Activated CD4-positive, alpha-beta memory T cell treated with anti-CD3 and anti-CD28 coated beads, Interleukin-2, amount 10 ng/mL, durations not matched to agents 7 days and 5 days (primary cell): ENCODE measurements around the gene ALOX5. TPM values are rescaled to one million over a fixed set of nuclear protein-coding genes. Genes with fewer than 3 reads are reported as not detected.

ENCODE experiments used
- CTCF ChIA-PET: fragments of 350-600 bp; sonication (Branson Sonifier 250); formaldehyde crosslinking; loops from one replicate; lab custom pipeline; 2021; ENCODE audit warnings: antibody characterized with exemption, inconsistent platforms; lab: Charles Lee
- POLR2A ChIA-PET: fragments of 350-600 bp; sonication (Branson Sonifier 250); formaldehyde crosslinking; loops from one replicate; lab custom pipeline; 2021; ENCODE audit warnings: antibody characterized with exemption; lab: Charles Lee
- DNase-seq: peaks from one replicate; pipeline ENCODE4 v3.0.0-alpha.2; 2020
- H3K27ac Mint-ChIP-seq: one replicate; pipeline ENCODE4 v1.8.0; 2021; ENCODE audit warnings: mild to moderate bottlenecking, mixed read lengths
- H3K27me3 Mint-ChIP-seq: one replicate; pipeline ENCODE4 v1.8.0; 2021; ENCODE audit warnings: mixed read lengths
- H3K36me3 Mint-ChIP-seq: one replicate; pipeline ENCODE4 v1.8.0; 2021; ENCODE audit warnings: low read depth, mixed read lengths
- H3K4me1 Mint-ChIP-seq: one replicate; pipeline ENCODE4 v1.8.0; 2021; ENCODE audit warnings: mixed read lengths
- H3K4me3 Mint-ChIP-seq: one replicate; pipeline ENCODE4 v1.8.0; 2021; ENCODE audit warnings: mild to moderate bottlenecking, mixed read lengths
- H3K9me3 Mint-ChIP-seq: one replicate; pipeline ENCODE4 v1.8.0; 2021; ENCODE audit warnings: mixed read lengths
- total RNA-seq, 2 experiments: library from RNA; stranded (reverse); gene quantifications; one replicate each; pipeline ENCODE4 v1.2.3, GENCODE V29; 2021

Gene ALOX5
- total RNA-seq, 2 experiments from 2014 or later = 6.8 to 7.5 TPM

GRCh38 chr10:45451407-45451806 lies 77.4 kb downstream of the ALOX5 start:
- ChIA-PET CTCF (interaction anchor here (1.2 kb wide), 1 partner anchor 13 kb away, joined by 3 read pairs; no protein-coding TSS in a partner anchor), POLR2A (interaction anchor here (0.7 kb wide), 1 partner anchor 30 kb away, joined by 3 read pairs; no protein-coding TSS in a partner anchor)

GRCh38 chr10:45452268-45452667 lies 78.3 kb downstream of the ALOX5 start:
- H3K9me3 Mint-ChIP-seq = no peaks in the 10 kb centered on the region

More at GRCh38 chr10:45451407-45451806, 77.4 kb downstream of the ALOX5 start:
- H3K9me3 Mint-ChIP-seq = no peaks in the 10 kb centered on the region
- no peaks in the 10 kb centered on the region for H3K27me3 Mint-ChIP-seq
- H3K4me1 Mint-ChIP-seq = peaks cover 17% of the 10 kb centered on the region
- no peaks in the 10 kb centered on the region for H3K36me3 Mint-ChIP-seq
- no peak for DNase-seq
- no peak overlapping the region for H3K27ac Mint-ChIP-seq
- no peak overlapping the region for H3K4me3 Mint-ChIP-seq

GRCh38 chr10:45452743-45453452 lies 78.9 kb downstream of the ALOX5 start:
- Mint-ChIP-seq H3K27ac (no peak overlapping the region), H3K9me3 (no peaks in the 10 kb centered on the region), H3K4me3 (no peak overlapping the region), H3K27me3 (no peaks in the 10 kb centered on the region), H3K4me1 (peaks cover 17% of the 10 kb centered on the region), H3K36me3 (peaks cover 7% of the 10 kb centered on the region)
- POLR2A ChIA-PET = interaction anchor here (0.6 kb wide), 1 partner anchor 33 kb away, joined by 3 read pairs; no protein-coding TSS in a partner anchor
- DNase-seq = no peak
- CTCF ChIA-PET = interaction anchor here (1.4 kb wide), 1 partner anchor 13 kb away, joined by 3 read pairs; no protein-coding TSS in a partner anchor

More at GRCh38 chr10:45452268-45452667, 78.3 kb downstream of the ALOX5 start:
- Mint-ChIP-seq H3K4me1 (peaks cover 17% of the 10 kb centered on the region), H3K36me3 (peaks cover 2% of the 10 kb centered on the region), H3K4me3 (no peak overlapping the region), H3K27ac (no peak overlapping the region), H3K27me3 (no peaks in the 10 kb centered on the region)
- POLR2A ChIA-PET = no interaction called here
- CTCF ChIA-PET = interaction anchor here (1.4 kb wide), 1 partner anchor 13 kb away, joined by 3 read pairs; no protein-coding TSS in a partner anchor
- DNase-seq = no peak

- no peaks in the 10 kb centered on the region for H3K9me3 Mint-ChIP-seq
- ChIA-PET CTCF (interaction anchor here (1.4 kb wide), 1 partner anchor 12 kb away, joined by 3 read pairs; no protein-coding TSS in a partner anchor), POLR2A (interaction anchor here (2.2 kb wide), 1 partner anchor 34 kb away, joined by 7 read pairs; no protein-coding TSS in a partner anchor)
- H3K4me3 Mint-ChIP-seq = no peak overlapping the region
- no peak overlapping the region for H3K27ac Mint-ChIP-seq
- DNase-seq = no peak
- no peaks in the 10 kb centered on the region for H3K27me3 Mint-ChIP-seq
- H3K4me1 Mint-ChIP-seq = peaks cover 17% of the 10 kb centered on the region
- peaks cover 14% of the 10 kb centered on the region for H3K36me3 Mint-ChIP-seq
Measured at GRCh38 chr10:45453639-45454255, 79.7 kb downstream of the ALOX5 start.

- H3K4me3 Mint-ChIP-seq = no peak overlapping the region
- POLR2A ChIA-PET = interaction anchor here (2.2 kb wide), 1 partner anchor 34 kb away, joined by 7 read pairs; no protein-coding TSS in a partner anchor
- no peak for DNase-seq
- H3K36me3 Mint-ChIP-seq = peaks cover 17% of the 10 kb centered on the region
- peak overlapping the region; percentile 28 for H3K27ac Mint-ChIP-seq
- CTCF ChIA-PET = no interaction called here
- no peaks in the 10 kb centered on the region for H3K27me3 Mint-ChIP-seq
- peaks cover 17% of the 10 kb centered on the region for H3K4me1 Mint-ChIP-seq
- H3K9me3 Mint-ChIP-seq = no peaks in the 10 kb centered on the region
Measured at GRCh38 chr10:45454262-45454661, 80.2 kb downstream of the ALOX5 start.

- ChIA-PET POLR2A (interaction anchor here (2.2 kb wide), 1 partner anchor 35 kb away, joined by 7 read pairs; no protein-coding TSS in a partner anchor), CTCF (no interaction called here)
- peaks cover 17% of the 10 kb centered on the region for H3K4me1 Mint-ChIP-seq
- H3K36me3 Mint-ChIP-seq = peaks cover 17% of the 10 kb centered on the region
- no peak overlapping the region for H3K4me3 Mint-ChIP-seq
- no peaks in the 10 kb centered on the region for H3K27me3 Mint-ChIP-seq
- H3K27ac Mint-ChIP-seq = peak overlapping the region; percentile 28
- no peaks in the 10 kb centered on the region for H3K9me3 Mint-ChIP-seq
- no peak for DNase-seq
Measured at GRCh38 chr10:45454859-45455258, 80.8 kb downstream of the ALOX5 start.

- Mint-ChIP-seq H3K4me3 (no peak overlapping the region), H3K36me3 (peaks cover 19% of the 10 kb centered on the region), H3K27ac (no peak overlapping the region), H3K4me1 (peaks cover 29% of the 10 kb centered on the region), H3K9me3 (no peaks in the 10 kb centered on the region), H3K27me3 (no peaks in the 10 kb centered on the region)
- CTCF ChIA-PET = interaction anchor here (1.2 kb wide), 1 partner anchor 9 kb away, joined by 3 read pairs; no protein-coding TSS in a partner anchor
- POLR2A ChIA-PET = interaction anchor here (2.2 kb wide), 1 partner anchor 36 kb away, joined by 7 read pairs; no protein-coding TSS in a partner anchor
- DNase-seq = no peak
Measured at GRCh38 chr10:45456233-45456632, 82.2 kb downstream of the ALOX5 start.

- Mint-ChIP-seq H3K27me3 (no peaks in the 10 kb centered on the region), H3K4me3 (no peak overlapping the region), H3K9me3 (no peaks in the 10 kb centered on the region), H3K4me1 (peaks cover 32% of the 10 kb centered on the region), H3K36me3 (peaks cover 23% of the 10 kb centered on the region), H3K27ac (no peak overlapping the region)
- ChIA-PET CTCF (interaction anchor here (1.2 kb wide), 1 partner anchor 8 kb away, joined by 3 read pairs; no protein-coding TSS in a partner anchor), POLR2A (no interaction called here)
- no peak for DNase-seq
Measured at GRCh38 chr10:45456822-45457221, 82.8 kb downstream of the ALOX5 start.

GRCh38 chr10:45457487-45457886 lies 83.5 kb downstream of the ALOX5 start:
- DNase-seq = no peak
- Mint-ChIP-seq H3K27ac (no peak overlapping the region), H3K4me1 (peaks cover 36% of the 10 kb centered on the region), H3K27me3 (no peaks in the 10 kb centered on the region), H3K4me3 (no peak overlapping the region), H3K36me3 (peaks cover 26% of the 10 kb centered on the region), H3K9me3 (no peaks in the 10 kb centered on the region)
- CTCF ChIA-PET = no interaction called here
- POLR2A ChIA-PET = no interaction called here

- Mint-ChIP-seq H3K4me1 (peaks cover 39% of the 10 kb centered on the region), H3K27me3 (no peaks in the 10 kb centered on the region), H3K4me3 (no peak overlapping the region), H3K27ac (no peak overlapping the region), H3K9me3 (no peaks in the 10 kb centered on the region), H3K36me3 (peaks cover 26% of the 10 kb centered on the region)
- CTCF ChIA-PET = no interaction called here
- POLR2A ChIA-PET = interaction anchor here (1.0 to 1.4 kb wide), 2 partner anchors 40 to 43 kb away, joined by 3 to 4 read pairs; no protein-coding TSS in a partner anchor
- no peak for DNase-seq
Measured at GRCh38 chr10:45460235-45460878, 86.3 kb downstream of the ALOX5 start.

- Mint-ChIP-seq H3K4me1 (peaks cover 42% of the 10 kb centered on the region), H3K27ac (no peak overlapping the region), H3K9me3 (no peaks in the 10 kb centered on the region), H3K36me3 (peaks cover 26% of the 10 kb centered on the region), H3K27me3 (no peaks in the 10 kb centered on the region), H3K4me3 (no peak overlapping the region)
- DNase-seq = no peak
- ChIA-PET CTCF (interaction anchor here (0.8 kb wide), 1 partner anchor 211 kb away, joined by 3 read pairs; no protein-coding TSS in a partner anchor), POLR2A (interaction anchor here (0.9 to 1.4 kb wide), 3 partner anchors 17 to 44 kb away, joined by 3 read pairs; no protein-coding TSS in a partner anchor)
Measured at GRCh38 chr10:45461034-45461433, 87.0 kb downstream of the ALOX5 start.
